GM19452 (cell line): ENCODE data around the gene SPTBN5.

Source experiments
- ATAC-seq: cut with Tn5 transposase; IDR thresholded peaks from one replicate; pipeline ENCODE4 v1.9.1; 2021; ENCODE audit not compliant: unreplicated experiment

SPTBN5 gene

DNA sequence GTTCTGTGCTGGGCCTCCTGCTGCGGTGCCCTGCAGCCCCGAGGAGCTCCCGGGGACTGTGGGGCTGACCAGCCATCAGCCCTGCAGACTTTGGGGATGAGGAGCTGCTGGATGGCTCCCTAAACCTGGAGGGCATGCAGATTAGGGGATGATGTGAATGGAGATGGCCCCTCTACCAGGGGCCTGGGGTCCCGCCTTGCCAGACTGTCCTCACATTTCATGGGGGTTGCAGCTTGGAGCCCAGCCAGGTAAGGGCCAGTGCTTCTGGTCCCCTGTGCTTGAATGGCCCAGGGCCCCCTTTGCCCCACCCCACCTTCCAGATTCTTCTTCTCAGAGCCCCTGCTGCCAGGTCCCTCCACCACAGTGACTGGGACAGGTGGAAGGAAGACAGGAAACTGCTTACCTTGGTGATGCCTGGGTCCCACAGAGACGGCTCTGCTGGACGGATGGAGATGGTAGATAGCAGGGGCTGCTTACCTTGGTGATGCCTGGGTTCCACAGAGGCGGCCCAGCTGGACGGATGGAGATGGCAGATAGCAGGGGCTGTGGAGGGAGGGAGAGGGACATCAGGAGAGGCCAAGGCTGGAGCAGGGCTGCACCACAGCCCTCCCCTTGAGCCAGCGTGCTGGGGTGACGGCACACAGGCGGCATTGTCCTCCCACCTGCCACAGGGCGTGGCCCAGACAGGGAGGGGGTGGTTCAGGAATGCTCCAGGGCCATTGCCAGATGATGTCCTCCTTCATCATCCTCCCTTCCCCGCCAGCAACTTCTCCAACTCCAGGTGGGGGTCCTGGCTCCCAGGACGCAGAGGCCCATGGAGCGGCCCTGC is at the start of gene SPTBN5:
Gene SPTBN5, minus strand, starts transcription at position 632 of the 829 bp plus-strand sequence. Its CDS starts 556 bp downstream, at position 76.
- no peak for ATAC-seq

DNA sequence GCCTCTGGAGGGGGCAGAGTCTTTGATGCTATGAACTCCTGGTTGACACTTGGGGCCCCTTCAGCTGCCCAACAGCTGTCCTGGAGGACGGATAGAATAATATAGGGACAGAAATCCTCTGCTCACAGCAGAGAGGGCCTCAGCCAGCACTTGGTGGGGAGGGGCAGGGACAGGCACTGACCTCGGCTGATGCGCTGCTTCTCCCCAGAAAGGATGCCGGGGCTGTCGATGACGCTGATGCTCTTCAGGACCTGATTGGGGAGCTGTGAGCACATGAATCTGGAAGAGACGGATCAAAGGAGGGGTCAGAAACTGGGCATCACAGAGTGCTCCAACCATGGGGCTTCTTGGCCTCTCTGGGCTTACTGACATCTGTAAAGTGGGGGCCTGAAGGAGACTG is 49.0 kb upstream of the SPTBN5 start:
- no peak for ATAC-seq

DNA sequence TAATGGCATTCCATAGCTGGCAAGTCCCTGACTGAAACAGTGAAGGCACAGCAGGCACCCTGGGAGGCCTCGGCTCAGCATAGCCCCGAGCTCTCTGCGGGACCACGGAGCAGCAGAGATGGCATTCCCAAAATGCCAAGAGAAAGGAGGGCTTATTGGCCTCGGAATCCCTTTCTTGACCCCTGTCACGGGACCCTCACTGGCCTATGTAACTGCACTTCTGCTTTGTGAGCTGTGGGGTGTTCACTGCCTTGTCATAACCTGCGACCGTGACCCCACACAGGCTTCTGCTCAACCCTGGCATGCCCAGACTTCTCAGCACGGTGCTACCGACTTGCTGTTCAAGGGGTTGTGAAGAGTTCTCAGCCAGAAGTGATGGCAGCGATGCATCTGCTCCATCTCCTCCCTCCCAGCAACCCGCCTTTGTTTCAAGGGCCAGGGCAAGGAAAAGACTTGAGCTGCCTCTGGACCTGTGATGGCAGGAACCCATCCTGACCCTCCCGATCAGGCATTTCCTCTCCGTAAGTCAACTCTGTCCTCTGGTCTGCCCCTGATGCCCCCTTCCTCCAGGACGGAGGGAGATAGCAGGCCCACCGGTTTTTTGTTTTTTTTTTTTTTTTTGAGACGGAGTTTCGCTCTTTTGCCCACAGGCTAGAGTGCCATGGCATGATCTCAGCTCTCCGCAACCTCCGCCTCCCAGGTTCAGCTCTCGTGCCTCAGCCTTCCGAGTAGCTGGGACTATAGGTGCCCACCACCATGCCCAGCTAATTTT is 48.0 kb upstream of the SPTBN5 start:
- ATAC-seq: no peak

DNA sequence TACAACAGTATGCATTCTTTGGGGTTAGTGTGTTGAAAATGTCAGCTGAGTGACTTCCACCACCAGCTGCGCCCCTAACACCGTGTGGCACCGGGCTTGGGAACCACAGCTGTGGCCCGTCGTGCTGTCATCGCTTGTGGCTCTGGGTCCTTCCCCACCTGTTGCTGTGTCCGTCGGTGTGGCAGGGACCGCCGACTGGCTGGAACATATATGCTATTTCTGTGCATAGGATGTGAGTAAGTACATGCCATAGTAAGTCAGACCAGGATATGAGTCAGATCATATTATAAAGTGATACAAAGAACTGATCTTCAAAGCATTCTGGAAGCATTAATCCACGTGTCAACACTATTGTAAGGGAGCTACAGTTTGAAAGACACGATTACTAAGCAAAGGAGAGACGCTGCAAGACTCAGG is 46.6 kb upstream of the SPTBN5 start:
- ATAC-seq: no peak

DNA sequence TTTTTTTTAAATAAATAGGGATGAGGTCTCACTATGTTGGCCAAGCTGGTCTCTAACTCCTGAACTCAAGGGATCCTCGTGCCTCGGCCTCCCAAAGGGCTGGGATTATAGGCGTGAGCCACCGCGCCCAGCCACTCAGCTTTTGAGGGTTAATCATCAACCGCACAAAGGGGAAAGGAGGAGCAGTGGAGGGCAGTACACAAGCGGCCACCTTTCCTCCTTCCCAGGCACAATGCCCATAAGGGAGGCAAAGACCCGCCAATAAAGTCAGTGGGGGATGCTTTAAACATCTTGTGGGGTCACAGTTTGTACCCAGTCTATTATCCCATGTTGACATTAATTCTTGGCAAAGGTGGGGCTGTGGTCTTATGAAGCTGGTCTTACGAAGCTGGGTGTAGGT is 46.1 kb upstream of the SPTBN5 start:
- ATAC-seq: no peak

DNA sequence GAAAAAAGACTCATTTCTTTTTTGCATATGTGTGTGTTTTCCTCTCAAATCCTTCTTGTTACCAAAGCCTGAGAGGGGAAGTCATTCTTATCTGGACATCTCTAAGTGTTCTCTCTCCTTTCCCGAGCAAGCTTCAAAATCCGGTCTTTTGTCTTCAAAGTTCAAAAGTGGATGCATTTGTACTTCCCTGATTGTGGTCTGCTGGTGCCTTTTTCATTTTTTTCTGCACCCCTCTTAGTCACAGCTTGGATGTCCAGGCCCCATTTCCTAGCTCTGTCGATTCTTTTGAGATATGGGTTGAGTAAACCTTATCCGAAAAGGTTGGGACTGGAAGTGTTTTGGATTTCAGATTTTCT is 43.7 kb upstream of the SPTBN5 start:
- no peak for ATAC-seq

DNA sequence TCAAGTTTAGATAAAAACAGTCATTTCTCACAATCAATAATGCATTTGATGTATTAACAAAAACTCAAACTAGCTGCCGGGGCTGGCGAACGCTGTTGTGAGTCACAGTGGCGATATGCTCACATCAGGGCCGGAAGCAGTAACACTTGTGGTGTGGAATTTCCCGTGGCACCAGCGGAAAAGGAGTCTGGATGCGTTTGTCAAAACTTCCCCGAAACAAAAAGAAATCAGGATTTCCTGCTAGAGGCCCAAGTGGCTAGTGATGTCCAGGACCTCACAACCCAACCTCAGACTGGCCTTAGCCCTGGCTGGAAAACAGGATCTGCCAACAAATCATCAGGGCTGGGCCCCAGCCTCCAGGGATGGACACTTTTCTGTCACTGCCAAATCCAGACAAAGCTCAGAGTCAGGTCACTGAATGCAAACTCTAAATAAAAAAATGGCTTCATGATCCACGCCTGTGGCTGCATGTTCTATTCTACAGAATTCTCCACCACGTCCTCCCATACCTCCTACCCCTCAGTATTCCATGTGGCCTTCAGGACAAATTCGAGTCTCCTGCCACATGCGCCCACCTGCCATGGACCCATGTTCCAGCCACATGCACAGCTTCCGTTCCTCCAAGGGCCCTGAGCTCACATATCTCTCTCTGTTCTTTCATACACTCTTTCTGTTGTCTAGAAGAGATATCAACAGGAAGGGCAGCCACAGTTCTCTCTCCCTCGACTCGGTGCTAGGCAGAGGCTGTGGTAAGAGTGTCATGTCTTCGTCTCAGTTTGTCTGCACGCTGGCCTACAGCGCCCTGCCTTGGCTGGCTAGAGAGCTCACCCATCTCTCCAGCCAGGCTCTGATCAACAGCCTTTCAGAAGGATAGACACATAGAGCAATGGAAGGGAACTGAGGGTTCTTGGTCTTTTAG is 43.1 kb upstream of the SPTBN5 start:
- ATAC-seq: no peak

DNA sequence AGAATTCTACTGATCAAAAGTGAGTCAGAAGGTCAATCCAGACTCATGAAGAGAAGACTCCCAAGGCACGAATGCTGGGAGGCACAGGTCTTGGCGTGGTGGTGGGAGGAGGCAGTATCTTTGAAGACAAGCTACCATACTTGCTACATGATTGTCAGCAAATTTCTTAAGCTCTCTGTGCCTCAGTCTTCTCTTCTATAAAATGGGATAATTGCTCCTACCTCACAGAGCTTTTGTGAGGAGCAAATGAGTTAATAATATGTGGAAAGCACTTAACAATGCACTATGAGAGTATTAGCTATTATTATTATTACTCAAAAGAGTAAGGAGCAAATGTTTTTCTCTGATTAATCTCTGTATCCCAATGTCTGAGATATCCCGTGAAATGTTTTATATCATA is 42.3 kb upstream of the SPTBN5 start:
- no peak for ATAC-seq

DNA sequence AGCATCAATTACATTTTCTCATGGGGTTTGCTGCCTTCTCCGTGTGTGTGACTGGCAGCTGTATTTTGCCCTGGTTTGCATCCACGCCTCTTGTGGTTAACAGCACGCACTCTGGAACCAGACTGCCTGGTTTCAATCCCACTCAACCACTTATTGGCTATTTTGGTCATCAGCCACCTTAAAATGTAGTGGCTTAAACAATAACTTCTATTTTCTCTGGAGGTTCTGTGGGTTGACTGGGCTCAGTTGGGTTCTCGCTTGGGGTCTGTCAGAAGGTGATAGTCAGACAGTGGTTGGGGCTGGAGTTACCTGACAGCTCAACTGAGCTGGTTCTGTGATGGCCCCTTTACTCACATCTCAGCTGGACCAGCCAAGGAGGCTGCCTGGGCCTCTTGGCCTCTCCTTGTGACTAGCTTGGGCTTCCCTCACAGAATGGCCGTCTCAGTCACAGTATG is 41.7 kb upstream of the SPTBN5 start:
- no peak for ATAC-seq

DNA sequence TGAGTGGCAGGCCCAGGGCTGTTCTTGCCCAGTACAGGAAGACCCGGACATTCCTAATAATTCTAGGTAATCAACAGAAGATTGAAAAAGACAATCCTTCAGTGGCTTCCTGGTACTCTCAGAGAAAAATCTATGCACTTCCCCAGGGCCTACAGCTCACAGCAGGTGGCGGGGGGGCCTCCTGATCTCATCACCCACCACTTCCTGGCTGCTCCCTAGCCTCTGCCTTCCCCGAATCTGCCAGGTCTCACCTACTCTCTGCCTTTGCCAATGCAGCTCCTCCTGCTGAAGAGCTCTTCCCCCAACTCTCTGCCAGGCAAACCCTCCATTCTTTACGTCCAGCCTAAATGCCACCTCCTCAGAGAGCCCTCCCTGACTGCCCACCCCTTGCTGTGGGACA is 41.0 kb upstream of the SPTBN5 start:
- ATAC-seq: no peak

DNA sequence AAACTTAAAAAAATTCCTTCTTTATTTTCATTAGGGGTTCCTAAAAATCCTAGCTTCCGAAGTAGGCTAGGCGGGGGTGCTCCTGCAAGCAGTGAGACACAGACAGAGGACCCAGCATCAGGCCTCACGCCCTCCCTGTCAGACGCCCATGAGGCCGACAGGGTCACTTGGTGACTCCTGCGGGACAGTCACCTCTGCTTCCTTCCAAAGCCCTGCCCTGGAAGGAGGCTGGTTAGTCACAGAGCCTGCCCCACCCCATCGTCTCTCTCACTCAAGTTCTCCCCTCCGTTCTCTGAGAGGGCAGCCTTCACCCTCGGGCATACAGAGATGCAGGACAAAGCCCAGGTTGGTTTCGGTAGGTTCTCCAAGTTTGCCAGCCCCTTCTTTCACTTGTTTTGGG is 39.9 kb upstream of the SPTBN5 start:
- ATAC-seq: no peak

DNA sequence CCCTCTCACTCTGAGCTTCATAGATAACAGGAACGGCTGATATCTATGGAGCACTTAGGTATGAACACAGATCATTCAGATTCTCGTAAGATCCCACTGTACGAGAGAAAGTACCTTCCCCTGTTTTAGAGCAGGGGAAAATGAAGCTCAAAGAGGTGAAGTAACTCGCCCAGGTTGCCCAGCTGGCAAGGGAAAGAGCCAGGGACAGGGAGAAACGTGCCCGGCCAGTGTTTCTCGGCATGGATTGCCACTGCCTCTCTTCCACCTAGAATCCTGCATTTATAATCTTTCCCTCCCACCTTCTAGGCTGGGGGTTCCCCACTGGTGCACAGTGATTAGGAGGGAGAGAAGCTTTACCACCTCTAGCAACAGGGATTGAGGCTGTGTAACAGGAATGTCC is 39.5 kb upstream of the SPTBN5 start:
- no peak for ATAC-seq

DNA sequence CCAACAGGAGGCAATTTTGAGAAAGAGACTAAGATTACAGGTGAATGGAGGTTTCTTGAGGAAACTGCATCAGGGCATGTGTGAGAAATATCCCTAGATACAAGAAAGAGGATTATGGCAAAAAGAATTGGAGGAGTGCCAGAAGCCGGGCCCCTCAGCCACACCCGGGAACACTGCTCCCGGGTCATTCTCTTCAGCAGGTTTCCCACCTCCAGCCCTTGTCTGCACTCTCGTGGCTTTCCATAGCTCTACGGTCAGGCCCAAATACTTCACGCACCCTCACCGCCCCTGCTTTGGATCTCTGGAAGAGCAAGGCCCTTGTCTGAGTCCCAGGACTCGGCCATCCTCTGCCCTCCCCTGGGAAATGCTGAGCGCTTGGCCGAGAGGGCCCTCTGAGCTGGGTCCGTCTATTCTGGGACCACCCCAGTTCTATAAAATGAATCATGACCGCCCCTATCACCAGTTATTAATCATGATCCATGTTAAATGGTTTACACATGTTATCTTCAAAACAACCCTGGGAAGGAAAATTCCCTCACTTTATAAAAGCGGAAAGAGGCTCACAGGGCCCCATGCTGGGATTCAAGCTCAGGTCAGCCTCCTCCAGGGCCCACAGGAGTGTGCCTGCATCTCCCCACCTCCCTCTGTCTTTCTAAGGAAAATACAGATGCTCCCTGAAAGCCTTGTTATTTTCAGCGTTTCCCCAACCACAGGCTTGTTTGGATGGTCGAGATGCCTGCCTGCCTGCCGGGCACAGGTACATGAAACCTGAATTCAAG is 38.8 kb upstream of the SPTBN5 start:
- ATAC-seq: no peak

DNA sequence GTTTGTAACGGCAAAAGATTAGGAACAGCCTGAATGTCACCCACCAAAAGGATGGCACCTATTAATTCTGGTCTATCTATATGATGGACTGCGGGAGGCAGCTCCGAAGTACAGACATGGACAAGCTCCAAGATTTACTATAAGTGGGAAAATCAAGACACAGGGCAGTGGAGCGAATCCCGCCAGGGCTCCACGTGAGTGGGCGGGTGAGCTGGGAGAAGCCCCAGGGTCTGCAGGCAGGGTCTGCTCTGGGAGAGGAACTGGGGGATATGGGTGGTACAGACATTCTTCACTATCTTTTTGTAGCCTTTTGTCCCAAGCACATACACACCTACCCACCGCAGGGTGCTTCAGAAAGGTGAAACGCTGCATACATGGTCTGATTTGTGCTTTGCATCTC is 38.2 kb upstream of the SPTBN5 start:
- ATAC-seq: no peak

DNA sequence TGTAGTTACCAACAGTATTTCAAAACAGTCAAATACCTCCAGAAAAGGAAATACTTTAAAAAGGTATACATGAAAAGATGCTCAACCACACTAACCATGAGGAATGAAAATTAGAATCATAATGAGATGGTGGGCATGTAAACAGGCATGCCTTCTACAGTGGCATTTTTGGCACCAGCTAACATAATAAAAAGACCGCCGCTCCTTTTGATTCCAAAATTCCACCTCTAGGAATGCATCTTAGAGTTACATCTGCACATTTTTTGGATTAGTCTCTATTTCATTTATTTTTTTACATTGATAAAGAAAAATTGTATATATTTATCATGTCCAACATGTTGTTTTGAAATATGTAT is 37.0 kb upstream of the SPTBN5 start:
- no peak for ATAC-seq

DNA sequence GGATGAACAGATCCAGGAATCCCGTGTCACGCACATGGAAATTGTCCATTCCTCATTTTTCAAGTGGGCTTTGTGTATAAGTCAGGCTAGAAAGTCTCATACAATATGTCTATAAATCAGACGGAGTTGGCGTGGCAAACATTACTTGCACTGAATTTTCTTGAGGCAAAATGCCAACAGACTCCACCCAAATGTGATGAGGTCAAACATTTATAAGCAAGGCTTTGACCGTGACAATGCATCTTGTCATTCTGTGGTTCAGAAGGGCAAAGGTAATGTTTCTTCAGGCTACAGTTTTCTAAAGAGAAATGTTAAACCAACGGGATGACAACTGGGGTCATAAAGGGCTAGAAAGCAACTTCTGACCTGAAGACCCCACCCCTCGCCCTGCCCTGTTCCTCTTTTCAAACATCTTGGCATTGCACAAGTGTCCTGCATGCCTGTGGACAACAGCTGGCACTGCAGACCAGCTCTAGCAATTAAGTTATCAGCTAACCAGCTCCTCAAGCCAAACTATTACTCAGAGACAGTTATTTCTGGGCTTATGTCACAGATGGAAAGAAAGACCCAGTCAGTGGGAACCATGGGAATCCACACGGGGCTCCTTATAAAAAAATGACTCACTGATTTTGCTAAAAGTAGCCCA is 36.5 kb upstream of the SPTBN5 start:
- no peak for ATAC-seq

DNA sequence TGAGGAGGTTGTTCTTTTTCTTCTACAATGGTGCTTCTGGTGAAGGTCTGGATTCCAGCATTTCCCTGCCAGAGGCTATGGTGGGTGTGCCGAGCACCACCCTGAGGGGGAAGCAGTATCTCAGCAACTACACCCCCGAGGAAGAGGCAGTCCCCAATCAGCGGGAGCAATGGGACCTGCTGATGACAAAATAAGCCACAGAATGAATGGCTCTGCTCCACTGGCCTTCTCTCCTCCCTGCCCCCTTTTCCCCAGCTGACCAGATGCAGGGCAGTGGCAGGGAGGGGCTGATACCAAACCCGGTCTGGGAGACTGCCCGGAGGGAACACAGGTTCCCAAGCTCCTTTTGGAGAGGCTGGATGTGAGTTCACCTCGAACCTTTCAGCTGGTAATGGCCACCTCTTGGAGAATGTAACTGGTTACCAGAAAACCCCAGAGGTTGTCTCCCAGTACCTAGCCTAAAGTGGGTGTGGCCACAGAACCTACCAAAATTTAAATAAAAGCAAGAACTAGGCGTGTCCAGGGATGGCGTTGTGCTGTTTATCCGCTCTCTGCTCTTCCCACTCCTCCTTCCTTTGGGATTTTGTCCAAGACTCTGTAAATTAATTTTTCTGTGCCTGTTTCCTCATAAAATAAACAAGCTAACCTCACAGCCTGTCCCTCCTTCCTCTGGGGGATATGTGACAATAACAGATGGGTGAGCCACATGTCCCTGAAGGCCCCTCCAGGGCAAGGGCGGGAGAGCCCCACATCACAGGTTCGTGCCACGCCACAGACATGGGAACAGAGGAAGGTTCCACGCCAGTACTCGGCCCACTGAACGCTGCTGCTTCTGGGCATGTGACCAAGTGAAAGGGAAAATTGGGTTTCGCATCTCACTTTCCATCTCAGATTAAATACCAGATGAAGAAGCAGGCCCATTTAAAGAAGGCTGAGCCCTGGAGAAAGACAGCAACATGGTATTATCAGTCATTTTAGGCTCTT is 35.1 kb upstream of the SPTBN5 start:
- ATAC-seq: peak; percentile 76

DNA sequence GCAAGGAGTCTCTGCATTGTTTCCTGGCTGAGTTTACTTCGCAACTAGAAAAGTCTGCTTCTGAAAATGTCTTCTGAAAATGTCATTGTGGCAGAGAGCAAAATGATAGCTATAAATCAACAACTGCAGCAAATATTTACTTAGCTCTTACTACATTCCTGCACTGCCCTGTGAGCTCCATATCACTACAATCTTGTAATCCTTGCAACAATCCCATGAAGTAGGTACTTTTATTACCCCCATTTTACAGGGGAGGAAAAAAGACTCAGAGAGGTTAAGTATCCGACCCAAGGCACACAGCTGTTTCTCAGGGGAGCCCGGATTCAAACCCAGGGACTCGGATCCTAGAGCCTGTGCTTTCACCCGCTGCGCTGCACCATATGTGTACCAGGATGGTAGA is 34.2 kb upstream of the SPTBN5 start:
- no peak for ATAC-seq

DNA sequence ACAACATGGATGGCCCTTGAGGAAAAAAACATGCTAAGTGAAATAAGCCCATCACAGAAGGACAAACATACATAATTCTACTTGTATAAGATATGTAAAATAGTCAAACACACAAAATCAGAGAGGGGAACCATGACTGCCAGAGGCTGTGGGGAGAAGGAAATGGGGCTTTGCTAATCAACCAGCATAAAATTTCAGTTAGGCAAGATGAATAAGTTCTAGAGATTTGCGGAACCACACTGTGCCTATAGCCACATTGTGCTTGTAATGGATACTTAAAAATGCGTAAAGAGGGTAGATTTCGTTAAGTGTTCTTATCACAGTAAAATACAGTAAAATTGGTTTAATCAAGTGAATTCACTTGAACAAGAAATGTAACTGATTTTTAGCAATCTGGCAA is 33.7 kb upstream of the SPTBN5 start:
- ATAC-seq: no peak
